Activated T-cell treated with anti-CD3 and anti-CD28 coated beads, Interleukin-2, amount 50 U/mL, for 24 hours (primary cell): Measurements from ENCODE around the gene MMP15.

Source experiments
- DNase-seq: peaks from one replicate; pipeline ENCODE4 v3.0.0-alpha.2; 2020
- H3K27ac Mint-ChIP-seq: 2 replicates; pipeline ENCODE4 v1.8.0; 2020; ENCODE audit warnings: mild to moderate bottlenecking, mixed read lengths
- H3K27me3 Mint-ChIP-seq: 2 replicates; pipeline ENCODE4 v1.8.0; 2020; ENCODE audit warnings: mixed read lengths
- H3K36me3 Mint-ChIP-seq: 2 replicates; pipeline ENCODE4 v1.8.0; 2020; ENCODE audit warnings: low read depth, mixed read lengths
- H3K4me1 Mint-ChIP-seq: 2 replicates; pipeline ENCODE4 v1.8.0; 2020; ENCODE audit warnings: low read depth, mixed read lengths
- H3K4me3 Mint-ChIP-seq: 2 replicates; pipeline ENCODE4 v1.8.0; 2020; ENCODE audit warnings: mild to moderate bottlenecking, moderate library complexity, mixed read lengths
- H3K9me3 Mint-ChIP-seq: 2 replicates; pipeline ENCODE4 v1.8.0; 2020; ENCODE audit warnings: mixed read lengths

Gene MMP15

DNA sequence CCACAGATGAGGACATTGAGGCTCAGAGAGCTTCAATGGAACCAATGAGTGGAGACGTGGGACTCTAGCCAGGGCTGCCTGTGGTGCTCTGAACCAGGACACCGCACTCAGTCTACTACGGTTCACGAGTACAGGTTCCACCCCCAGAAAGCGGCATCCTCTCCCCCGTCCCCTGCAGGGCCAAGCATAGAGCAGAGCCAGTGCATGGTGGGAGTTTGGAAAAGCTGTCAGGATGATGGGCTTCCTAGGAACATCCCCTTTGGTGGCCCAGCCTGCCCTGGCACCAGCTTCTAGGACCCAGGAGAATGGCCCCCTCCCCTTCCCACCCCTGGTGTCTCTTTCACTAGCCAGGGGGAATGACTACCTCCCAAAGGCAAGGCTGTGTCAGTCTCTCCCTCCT, 33.5 kb upstream of the MMP15 start:
- no peak for DNase-seq
- peak overlapping the region; percentile 74 for H3K27ac Mint-ChIP-seq
- peaks cover 27% of the 10 kb centered on the region for H3K4me1 Mint-ChIP-seq
- H3K36me3 Mint-ChIP-seq, result peaks cover 18% of the 10 kb centered on the region
- no peaks in the 10 kb centered on the region for H3K27me3 Mint-ChIP-seq
- H3K4me3 Mint-ChIP-seq, result no peak overlapping the region
- H3K9me3 Mint-ChIP-seq, result no peaks in the 10 kb centered on the region

GRCh38 chr16:57993438-57993837, 32.1 kb upstream of the MMP15 start:
- no peaks in the 10 kb centered on the region for H3K9me3 Mint-ChIP-seq
- no peak overlapping the region for H3K4me3 Mint-ChIP-seq
- DNase-seq, result no peak
- peaks cover 41% of the 10 kb centered on the region for H3K4me1 Mint-ChIP-seq
- H3K27me3 Mint-ChIP-seq, result no peaks in the 10 kb centered on the region
- no peak overlapping the region for H3K27ac Mint-ChIP-seq
- H3K36me3 Mint-ChIP-seq, result peaks cover 32% of the 10 kb centered on the region

DNA sequence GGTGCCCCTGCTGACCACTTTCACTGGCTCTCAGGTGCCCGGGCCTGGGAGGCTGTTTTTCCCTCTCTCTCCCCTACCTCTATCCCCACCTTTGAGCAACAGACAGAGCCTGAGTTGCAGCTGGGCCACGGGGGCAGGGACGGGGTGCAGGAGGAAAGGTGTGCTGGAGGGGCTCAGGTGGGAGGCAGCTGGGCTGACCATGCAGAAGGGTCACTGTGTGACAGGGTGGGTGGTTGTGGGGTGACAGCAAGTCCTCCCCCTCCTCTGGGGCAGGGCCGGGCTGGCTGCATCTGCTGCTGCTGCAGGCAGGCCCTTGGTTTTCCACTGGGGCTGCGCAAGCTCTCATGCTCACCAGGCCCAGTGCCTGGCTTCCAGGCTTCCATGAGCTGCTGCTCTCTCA, 31.7 kb upstream of the MMP15 start:
- Mint-ChIP-seq H3K27me3 (no peaks in the 10 kb centered on the region), H3K36me3 (peaks cover 32% of the 10 kb centered on the region), H3K27ac (no peak overlapping the region), H3K9me3 (no peaks in the 10 kb centered on the region), H3K4me3 (no peak overlapping the region), H3K4me1 (peaks cover 45% of the 10 kb centered on the region)
- DNase-seq, result no peak

- Mint-ChIP-seq H3K27ac (peak overlapping the region; percentile 59), H3K27me3 (no peaks in the 10 kb centered on the region), H3K4me3 (no peak overlapping the region), H3K36me3 (peaks cover 32% of the 10 kb centered on the region), H3K9me3 (no peaks in the 10 kb centered on the region), H3K4me1 (peaks cover 50% of the 10 kb centered on the region)
- DNase-seq, result no peak
These were observed 31.2 kb upstream of the MMP15 start for GRCh38 chr16:57994361-57994760.

DNA sequence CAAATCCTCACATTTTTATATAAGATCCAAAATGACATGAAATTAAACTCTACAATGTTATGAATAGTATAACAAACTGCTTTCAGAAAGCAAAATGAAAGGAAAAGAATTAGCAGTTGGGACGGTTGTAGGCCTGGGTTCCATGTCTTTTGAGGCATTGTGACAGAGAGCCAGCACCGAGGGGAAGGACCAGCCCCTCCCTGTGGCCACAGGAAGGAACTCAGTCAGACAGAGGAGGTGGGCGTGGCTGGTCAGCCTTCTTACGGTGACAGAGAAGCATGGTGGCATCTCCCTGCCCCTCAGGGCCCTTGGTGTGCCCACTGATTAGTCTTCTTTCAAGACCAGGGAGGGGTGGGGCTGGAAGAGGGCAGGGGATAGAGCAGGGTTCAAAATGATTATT, 30.8 kb upstream of the MMP15 start:
- peak overlapping the region; percentile 59 for H3K27ac Mint-ChIP-seq
- peak; percentile 47 for DNase-seq
- H3K4me3 Mint-ChIP-seq, result no peak overlapping the region
- H3K4me1 Mint-ChIP-seq, result peaks cover 53% of the 10 kb centered on the region
- peaks cover 32% of the 10 kb centered on the region for H3K36me3 Mint-ChIP-seq
- no peaks in the 10 kb centered on the region for H3K9me3 Mint-ChIP-seq
- H3K27me3 Mint-ChIP-seq, result no peaks in the 10 kb centered on the region

DNA sequence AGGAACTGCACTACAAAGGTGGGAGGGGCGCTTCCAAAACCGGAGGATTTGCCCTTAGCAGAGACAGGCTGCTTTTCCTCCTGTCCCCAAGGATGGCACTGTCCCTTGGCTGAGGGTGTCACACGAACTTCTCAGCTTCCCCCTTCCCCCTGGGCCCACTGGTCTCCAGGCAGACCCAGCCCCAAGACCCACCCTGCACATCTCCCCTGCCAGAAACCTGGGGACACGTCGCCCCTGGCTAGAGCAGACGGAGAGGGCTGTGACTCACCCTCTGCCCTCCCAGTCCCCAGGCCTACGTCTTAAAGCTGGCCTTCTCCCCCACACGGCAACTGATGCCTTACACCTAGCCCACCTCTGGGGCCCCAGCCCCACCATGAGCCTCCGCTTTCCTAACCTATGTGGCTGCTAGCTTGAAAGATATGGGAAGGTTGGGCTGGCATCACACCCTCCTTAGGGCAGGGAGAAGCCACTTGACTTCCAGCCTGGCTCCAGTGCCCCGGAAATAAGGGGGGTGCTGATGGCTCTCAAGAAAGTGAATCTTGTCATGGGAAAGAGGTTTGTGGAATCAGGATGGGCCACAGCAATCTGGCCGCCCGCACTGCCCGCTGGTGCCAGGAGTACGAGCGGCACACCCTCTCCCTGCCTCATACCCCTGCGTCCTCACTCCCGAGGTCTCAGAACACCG, 29.7 kb upstream of the MMP15 start:
- Mint-ChIP-seq H3K27me3 (no peaks in the 10 kb centered on the region), H3K36me3 (peaks cover 32% of the 10 kb centered on the region), H3K4me3 (no peak overlapping the region), H3K4me1 (peaks cover 54% of the 10 kb centered on the region), H3K9me3 (no peaks in the 10 kb centered on the region), H3K27ac (peak overlapping the region; percentile 53)
- DNase-seq, result no peak

DNA sequence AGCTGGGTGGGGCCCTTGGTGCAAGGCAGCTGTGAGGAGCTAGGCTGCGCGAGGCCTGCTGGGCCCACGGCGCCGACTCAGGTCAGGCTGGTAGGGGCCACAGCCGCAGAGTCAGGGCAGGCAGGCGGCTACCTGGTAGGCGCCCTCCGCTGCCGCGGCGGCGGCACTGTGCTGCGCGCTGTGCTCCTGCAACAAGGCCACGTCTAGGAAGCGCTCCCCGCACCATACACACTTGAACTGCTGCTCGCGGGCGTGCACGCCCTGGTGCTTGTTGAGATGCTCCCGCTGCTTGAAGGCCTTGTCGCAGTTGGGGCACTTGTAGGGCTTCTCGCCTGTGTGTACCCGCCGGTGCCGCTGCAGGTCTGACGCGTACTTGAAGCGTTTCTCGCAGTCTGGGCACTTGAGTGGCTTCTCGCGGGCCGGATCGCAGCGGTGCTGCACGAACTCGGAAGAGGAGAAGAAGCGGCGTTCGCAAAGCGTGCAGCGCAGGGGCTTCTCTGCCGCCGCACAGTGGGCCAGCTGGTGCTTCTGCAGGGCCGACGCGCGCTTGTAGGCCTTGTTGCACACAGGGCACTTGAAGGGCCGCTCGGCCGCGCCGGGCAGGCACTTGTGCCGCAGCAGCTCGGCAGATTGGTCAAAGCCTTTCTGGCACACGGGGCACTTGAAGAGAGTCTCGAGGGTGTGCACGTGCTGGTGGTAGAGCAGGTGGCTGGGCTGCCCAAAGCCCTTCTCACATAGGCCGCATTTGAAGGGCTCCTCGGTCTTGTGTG, 29.0 kb upstream of the MMP15 start:
- H3K4me1 Mint-ChIP-seq, result peaks cover 56% of the 10 kb centered on the region
- no peaks in the 10 kb centered on the region for H3K9me3 Mint-ChIP-seq

GRCh38 chr16:57997176-57997527, 28.4 kb upstream of the MMP15 start:
- no peak overlapping the region for H3K4me3 Mint-ChIP-seq
- peaks cover 62% of the 10 kb centered on the region for H3K4me1 Mint-ChIP-seq
- H3K27ac Mint-ChIP-seq, result no peak overlapping the region
- peaks cover 40% of the 10 kb centered on the region for H3K36me3 Mint-ChIP-seq
- no peaks in the 10 kb centered on the region for H3K9me3 Mint-ChIP-seq
- DNase-seq, result no peak
- no peaks in the 10 kb centered on the region for H3K27me3 Mint-ChIP-seq

More for the DNA sequence above, 29.0 kb upstream of the MMP15 start:
- peaks cover 35% of the 10 kb centered on the region for H3K36me3 Mint-ChIP-seq
- no peaks in the 10 kb centered on the region for H3K27me3 Mint-ChIP-seq
- H3K27ac Mint-ChIP-seq, result no peak overlapping the region
- H3K4me3 Mint-ChIP-seq, result no peak overlapping the region
- DNase-seq, result no peak

DNA sequence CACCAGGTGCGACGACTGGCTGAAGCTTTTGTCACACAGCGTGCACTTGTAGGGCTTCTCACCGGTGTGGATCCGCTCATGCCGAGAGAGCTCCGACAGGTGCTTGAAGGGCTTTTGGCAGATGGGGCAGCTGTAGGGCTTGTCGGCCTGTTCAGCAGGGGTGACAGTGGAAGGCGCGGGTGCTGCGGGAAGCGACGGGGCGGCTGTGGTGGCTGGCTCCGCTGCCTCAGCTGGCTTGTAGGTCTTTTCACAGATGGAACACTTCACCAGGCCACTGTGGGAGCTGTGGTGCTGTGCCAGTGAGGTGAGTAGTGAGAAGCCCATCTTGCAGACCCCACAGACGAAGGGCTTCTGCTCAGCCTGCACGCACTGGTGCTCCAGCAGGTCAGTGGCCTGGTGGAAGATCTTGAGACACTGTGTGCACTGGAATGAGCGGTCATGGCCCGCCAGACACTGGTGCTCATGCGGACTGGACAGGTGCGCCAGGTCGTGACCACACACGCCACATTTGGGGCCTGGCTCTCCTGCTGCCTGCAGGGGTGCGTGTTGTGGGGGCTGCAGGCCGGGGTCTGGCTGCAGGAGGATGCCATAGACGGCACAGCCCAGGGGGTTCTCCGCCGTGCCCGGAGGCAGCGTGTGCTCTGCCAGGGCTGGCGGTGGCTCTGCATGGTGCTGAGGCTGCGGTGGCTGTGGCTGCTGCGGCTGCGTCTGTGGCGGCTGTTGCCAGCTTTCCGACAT, 27.9 kb upstream of the MMP15 start:
- Mint-ChIP-seq H3K36me3 (peaks cover 45% of the 10 kb centered on the region), H3K27ac (peak overlapping the region; percentile 86), H3K4me1 (peaks cover 68% of the 10 kb centered on the region), H3K4me3 (no peak overlapping the region), H3K9me3 (no peaks in the 10 kb centered on the region), H3K27me3 (no peaks in the 10 kb centered on the region)
- DNase-seq, result no peak

GRCh38 chr16:57998486-57998885, 27.1 kb upstream of the MMP15 start:
- peak overlapping the region; percentile 86 for H3K27ac Mint-ChIP-seq
- H3K9me3 Mint-ChIP-seq, result no peaks in the 10 kb centered on the region
- peaks cover 53% of the 10 kb centered on the region for H3K36me3 Mint-ChIP-seq
- H3K27me3 Mint-ChIP-seq, result no peaks in the 10 kb centered on the region
- peak overlapping the region; percentile 81 for H3K4me3 Mint-ChIP-seq
- H3K4me1 Mint-ChIP-seq, result peaks cover 72% of the 10 kb centered on the region
- DNase-seq, result peak; percentile 67

GRCh38 chr16:57998992-57999365, 26.6 kb upstream of the MMP15 start:
- Mint-ChIP-seq H3K4me1 (peaks cover 75% of the 10 kb centered on the region), H3K36me3 (peaks cover 56% of the 10 kb centered on the region), H3K4me3 (peak overlapping the region; percentile 81), H3K27me3 (no peaks in the 10 kb centered on the region), H3K9me3 (no peaks in the 10 kb centered on the region), H3K27ac (peak overlapping the region; percentile 86)
- no peak for DNase-seq

GRCh38 chr16:57999366-57999970, 26.1 kb upstream of the MMP15 start:
- Mint-ChIP-seq H3K27me3 (no peaks in the 10 kb centered on the region), H3K4me1 (peaks cover 74% of the 10 kb centered on the region), H3K9me3 (no peaks in the 10 kb centered on the region), H3K27ac (peak overlapping the region; percentile 86), H3K4me3 (peak overlapping the region; percentile 81), H3K36me3 (peaks cover 61% of the 10 kb centered on the region)
- no peak for DNase-seq

DNA sequence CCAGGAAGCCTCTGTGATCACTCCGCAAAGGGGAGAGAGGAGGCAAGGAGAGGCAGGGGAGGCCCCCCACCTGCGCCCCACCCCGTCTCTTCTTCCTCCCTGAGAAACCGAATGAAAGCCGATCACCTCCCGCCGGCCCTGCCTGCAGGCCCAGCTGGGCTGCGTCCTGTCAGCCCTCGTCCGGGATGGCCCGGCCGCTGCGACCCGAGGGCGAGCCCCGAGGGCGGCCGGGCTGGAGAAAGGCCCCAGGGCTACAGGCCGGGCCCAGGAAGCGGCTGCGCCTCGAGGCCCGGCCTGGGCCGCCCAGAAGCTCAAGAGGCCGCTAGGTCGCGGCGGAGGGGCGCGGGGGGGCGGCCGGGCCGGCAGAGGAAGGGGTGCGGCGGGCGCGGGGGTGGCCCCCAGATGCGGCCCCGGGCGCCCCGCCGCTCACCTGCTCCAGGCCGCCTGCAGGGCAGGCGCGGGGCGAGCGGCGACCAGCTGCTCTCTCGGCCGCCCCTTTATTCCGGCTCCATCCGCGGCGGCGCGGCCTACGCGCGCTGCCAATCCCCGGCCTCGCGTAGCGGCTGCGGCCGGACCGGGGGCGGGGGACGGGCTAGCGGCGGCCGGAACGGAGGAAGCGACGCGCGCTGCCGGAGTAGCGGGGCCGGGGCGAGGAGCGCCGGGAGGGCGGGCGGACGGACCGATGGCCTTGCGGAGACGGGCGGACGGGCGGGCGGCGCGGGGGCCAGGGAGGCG, 25.4 kb upstream of the MMP15 start, which contains the start of gene ZNF319:
TSS of gene ZNF319 (minus strand) at position 702 of the 735 bp plus-strand sequence. CDS start 2,407 bp downstream, outside the sequence.
- H3K4me3 Mint-ChIP-seq, result peak within 1 kb of the TSS; percentile 94
- H3K27ac Mint-ChIP-seq, result peak within 1 kb of the TSS; percentile 96
- peaks cover 67% of the 10 kb centered on the region for H3K36me3 Mint-ChIP-seq
- H3K4me1 Mint-ChIP-seq, result peaks cover 74% of the 10 kb centered on the region
- H3K9me3 Mint-ChIP-seq, result no peaks in the 10 kb centered on the region
- peak; percentile 64 for DNase-seq
- H3K27me3 Mint-ChIP-seq, result no peaks in the 10 kb centered on the region
